ENCODE results near the gene AREG.

- TF ChIP-seq CTCF (IDR thresholded peaks at IDR 0.05), result no peak
- TF ChIP-seq EP300 (IDR thresholded peaks at IDR 0.05), result no peak
These were observed 28.3 kb downstream of the AREG start for GRCh38 chr4:74473155-74473811.
